Epidermal melanocyte (primary cell): ENCODE results near the gene COL12A1.

ENCODE experiments used
- DNase-seq: peaks from one replicate; pipeline ENCODE4 v3.0.0; 2011; ENCODE audit warnings: low spot score; ENCODE audit not compliant: insufficient read length

Gene COL12A1

DNA sequence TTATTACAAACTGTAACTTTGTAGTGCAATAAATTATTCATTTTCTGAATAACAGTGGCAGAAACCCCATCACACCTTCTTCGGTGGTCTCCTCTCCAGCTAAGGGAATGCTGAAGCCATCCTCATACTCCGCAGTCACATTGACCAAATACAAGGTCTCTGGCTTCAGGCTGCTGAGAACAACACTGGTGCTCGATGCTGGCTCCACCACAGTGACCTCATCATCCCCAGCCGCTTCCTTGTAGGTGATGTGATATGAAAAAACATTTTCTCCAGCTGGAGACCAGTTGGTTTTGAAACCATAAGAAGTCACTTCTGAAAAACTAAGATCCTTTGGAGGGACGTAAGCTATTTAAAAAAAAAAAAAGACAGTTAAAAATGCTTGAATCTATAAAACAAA is 25.0 kb downstream of the COL12A1 start:
- no peak for DNase-seq

DNA sequence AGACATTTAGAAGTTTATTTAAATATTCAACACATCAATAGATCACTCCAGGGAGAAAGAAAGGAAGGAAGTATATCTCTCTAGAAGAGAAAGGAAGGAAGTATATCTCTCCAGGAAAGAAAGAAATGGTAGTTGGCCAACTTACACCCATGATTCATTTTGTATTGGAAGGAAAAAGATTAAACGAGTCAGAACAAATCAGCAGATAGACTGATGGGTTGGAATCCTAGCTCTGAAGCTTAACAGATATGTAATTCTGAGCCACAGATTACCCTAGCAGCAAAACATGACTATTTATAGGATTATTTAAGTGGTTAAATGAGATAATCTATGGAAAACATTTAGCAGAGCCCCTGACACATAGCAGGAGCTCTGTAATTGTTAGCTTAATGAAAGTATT is 27.1 kb downstream of the COL12A1 start:
- no peak for DNase-seq

DNA sequence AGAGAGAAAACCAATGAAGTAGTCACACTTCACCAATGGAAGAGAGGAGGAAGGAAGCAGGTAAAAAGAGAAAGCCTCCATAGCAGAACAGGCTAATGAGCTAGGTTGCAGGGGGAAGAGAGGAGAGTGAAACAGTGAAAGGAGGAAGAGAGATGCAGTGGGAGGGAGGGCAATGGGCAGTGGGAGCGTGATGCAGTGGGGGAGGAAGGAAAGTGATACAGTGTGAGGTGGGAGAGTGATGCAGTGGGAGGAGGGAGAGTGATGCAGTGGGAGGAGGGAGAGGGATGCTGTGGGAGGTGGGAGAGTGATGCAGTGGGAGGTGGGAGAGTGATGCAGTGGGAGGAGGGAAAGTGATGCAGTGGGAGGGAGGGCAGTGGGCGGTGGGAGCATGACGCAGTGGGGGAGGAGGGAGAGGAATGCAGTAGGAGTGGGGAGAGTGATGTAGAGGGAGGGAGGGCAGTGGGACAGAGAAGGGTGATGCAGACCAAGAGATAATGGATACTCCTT is 29.7 kb downstream of the COL12A1 start:
- no peak for DNase-seq

DNA sequence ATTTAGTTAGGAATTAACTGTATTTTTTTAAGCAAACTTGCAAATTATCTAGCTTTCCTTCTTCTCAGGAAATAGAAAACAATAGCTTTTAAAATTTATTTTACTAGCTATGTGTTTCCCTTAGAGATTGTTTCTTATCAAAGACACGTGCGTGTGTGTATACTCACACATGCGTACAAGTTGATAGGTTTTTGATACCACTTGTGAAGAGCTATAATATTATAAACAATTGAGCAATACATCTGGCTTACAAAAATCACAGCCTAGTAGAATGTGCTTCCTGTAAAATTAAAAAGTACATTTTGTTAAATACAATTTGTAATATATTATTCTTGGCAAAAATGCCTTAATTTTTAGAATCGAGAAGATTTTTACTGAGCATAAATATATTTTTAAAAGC is 33.9 kb downstream of the COL12A1 start:
- DNase-seq: no peak

DNA sequence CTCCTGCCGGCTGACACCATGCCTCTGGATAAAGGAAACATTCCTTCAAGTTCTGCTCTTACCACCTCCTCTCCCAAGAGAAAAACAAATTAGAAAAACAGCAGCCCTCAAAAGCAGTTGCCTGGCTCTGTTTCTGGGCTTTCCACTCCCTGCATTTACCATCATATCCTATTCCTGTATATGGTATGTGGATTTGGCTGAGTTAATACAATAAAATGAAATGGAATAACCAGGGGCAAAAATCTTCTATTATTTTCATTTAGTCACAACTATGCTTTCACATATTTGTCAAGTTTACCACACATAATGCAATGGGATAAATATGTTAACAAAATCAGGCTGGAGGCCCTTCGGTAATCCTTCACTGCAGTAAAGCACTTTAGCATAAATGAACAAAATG is 34.3 kb downstream of the COL12A1 start:
- no peak for DNase-seq

DNA sequence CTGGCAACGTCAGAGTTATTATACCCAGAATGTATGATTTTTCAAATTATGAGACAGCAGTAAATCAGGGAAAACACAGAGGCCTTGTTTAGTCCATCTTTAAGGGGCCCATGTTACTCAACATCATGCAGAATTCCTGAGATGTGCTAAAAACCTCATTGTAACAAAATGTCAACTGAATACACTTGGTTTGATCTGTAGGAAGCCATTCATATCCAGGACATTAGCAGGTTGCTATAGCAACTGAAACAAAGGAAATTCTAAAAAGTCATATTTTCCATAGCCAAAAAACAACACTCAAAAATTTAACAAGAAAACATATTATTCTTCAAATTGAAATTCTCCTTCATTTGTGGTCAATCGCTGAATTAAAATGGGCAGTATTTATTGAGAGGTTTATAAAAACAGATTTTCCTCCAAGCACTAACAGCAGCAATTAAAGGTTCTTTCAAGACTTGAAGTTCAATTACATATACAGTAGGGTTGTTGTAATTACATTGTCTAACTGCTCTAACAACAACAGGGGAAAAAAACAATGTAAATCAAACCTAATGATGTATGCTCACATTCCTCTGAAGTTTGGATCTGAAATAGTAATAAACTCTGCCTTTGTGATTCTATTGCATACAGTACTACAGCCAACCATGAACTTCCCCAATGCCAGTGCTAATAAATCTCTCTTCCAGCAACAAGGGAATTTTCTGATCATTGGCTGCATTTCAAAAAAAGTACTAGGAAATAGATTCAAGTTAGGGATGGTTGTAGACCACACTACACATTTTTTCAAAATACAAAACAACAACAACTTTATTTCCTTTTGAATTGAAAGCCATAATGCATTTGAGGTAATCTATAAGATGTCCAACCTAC is 34.9 kb downstream of the COL12A1 start:
- DNase-seq: no peak

DNA sequence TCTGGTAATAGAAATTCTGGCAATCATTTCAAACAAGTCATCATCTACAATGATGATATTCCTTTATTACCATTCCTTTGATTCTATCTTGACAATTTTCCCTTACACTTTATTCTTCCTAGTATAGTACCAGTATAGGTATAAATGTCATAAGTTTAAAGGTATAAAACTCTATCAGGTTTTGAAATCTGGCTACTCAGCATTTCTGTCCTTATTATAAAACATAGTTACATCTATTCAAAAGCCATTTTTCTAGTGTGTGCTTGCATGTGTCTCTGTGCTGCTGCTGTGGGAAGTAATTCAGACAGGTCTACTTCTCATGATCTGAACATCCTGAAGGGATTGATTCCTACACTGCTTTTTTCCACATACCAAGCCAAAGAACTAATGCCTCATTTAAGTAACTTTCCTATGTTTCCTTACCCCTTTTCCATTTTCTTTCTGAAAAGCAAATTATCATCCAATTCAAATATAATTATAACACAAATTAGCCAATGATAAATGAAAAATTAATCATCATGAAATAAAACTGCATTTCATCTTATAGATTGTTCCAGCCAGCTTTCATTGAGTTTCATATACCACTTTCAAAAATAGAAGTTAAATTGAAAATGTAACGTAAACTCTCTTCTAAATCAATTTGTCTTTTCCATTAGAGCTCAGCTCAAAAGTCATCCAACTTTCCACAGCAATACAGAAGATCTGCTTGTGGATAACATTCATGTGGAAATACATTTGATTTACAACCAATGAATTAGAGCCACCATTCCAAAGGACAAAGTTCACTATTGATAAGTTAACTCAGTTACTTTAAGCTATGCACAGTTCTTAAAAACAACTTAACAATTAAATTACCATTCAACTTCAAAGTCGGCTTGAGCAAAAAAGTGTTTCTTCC is 35.9 kb downstream of the COL12A1 start:
- no peak for DNase-seq

DNA sequence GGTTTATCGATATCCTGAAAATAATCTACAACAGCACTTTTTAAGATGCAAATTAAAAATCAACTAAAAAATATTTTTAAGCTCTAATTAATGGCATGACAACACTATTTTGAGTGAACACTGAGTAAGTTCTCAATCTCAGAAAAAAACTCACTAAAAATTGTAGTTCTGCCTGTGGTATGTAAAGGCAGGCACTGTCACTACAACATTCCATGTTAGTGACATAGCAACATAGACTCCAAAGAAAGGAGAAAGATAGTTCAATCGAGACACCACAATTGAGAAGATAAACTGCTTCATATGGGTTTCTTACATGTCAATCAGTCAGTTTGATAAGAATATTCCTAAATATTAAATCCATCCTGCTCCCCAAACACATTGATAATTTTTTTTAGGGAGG is 38.0 kb downstream of the COL12A1 start:
- no peak for DNase-seq

DNA sequence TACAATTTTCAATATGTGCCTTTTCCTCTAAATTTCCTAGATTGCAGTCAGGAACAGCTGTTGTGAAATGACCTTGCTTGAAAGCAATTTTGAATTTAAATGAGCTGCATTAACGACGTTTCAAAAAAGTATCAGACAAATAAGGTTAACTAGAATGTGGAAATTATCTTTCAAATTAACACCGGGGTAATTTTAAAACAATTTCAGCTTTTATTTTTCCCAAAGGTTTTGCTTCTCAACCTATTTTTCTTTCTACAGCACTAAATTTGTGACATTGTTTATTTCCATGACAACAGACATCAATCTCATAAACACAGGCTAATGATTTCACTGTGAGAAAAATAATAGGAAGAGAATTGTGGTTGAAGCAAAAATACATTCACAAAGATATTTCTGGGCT is 38.5 kb downstream of the COL12A1 start:
- DNase-seq: no peak

DNA sequence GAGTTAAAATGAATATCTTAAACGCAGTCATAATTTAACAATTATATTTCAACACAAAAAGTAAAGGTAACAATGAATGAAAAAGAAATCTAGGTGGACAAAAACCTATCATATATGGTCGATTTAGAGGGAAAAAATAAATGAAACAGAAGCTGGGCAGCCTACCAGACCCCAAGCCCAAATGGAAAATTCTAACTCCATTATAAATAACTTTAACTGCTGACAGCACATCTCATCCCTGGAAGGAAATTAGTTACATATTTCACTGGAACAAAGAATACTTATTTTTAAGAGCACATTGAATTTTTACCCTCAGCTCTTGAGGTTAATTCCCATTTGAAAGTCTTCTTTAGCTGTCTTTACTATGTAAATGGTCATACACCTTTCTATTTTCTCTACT is 39.1 kb downstream of the COL12A1 start:
- DNase-seq: no peak

DNA sequence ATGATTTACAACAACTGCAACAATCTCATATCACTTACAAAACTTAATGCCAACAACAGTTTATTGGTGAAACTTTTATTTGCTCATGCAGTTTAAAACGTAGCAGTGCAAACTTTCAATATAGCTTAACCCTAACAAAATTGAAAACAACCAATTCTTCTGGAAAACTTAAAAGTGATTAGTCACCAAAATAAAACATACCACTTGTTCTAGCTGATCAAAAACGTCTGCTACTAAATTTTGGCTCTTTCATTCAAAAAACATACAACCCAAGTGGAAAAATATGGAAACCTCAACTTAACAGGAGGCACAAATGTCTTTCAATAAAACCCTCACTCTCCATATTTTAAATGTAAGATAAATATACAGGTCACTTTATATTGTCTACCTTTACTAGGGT is 39.6 kb downstream of the COL12A1 start:
- DNase-seq: no peak

DNA sequence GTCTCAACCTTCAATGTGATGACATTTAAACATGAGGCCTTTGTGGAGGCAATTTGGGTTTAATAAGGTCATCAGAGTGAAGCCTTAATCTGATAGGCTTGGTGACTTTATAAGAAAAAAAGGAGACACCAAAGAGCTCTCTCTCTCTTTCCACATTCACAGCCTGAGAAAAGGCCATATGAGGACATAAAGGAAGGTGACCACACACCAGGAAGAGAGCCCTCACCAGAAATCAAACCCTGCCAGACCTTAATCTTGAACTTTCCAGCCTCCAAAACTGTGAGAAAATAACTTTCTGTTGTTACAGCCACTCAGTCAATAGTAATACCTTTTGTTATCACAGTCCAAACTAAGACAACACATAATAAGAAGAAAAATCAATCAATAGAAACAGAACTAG is 47.7 kb downstream of the COL12A1 start:
- DNase-seq: no peak

DNA sequence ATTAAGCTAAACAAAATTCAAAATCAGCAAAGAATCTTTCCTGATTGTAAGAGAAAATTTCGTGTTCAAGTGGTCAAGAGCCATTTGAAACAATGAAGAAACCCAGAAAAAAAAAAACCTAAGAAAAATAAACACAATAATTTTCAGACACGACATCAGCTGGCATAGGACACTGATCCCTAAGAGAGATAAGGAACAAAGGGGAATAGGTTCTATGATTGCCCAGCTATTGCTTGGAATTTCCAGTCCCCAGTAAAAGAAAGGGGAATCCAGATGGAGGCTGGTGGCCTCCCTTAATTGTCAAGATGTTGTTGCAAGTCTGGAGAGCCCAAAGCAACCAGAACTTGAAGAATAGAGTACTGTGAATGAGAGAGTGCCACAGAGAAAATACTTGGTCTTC is 48.5 kb downstream of the COL12A1 start:
- no peak for DNase-seq

DNA sequence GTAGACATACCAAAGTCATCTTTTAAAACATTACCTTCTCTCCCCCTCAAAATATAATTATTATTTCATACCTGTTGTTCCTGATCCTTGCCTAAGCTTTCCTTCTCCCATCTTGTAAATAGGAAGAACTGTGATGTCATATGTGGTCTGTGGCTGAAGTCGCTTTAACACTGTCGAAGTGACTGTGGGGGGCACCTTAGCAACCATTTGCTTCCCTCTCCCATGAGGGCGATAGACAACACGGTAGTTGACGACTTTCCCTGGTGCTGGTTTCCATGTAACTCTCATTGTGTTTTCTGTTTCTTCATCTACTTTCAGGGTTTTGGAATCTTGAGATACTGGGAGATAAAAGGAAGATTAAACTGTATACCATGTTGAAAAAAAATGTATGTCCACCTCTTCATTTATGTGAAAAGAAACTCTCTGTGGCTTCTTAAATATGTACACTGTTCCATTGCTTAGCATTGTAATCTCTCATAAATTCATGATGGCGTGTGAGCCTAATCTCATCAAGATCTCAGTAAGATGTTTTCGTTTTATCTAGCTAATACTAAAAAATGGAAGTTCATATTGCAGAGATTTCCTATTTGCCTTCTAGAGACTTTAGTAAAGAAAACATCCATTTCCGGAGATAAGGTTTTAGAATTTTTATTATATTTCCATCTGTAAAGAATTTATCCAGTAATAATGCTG is 49.5 kb downstream of the COL12A1 start:
- DNase-seq: no peak

DNA sequence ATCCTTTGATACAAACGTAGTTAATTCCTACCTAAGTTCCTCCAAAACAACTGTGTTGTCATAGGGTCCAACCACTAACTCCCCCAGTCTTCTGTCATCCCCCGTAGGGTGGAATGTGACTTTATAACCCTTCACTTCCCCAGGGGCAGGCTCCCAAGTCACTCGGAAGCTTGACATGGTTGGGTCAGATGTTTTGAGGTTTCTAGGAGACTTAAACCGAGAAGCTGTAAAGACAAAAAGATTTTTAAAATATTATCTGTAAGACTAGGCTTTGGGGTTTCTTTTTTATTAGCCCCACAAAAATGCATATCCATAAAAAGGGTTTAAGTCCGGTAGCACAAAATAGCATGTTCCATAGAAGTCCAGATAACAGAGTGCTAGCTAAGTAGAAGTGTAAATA is 50.2 kb downstream of the COL12A1 start:
- DNase-seq: no peak

DNA sequence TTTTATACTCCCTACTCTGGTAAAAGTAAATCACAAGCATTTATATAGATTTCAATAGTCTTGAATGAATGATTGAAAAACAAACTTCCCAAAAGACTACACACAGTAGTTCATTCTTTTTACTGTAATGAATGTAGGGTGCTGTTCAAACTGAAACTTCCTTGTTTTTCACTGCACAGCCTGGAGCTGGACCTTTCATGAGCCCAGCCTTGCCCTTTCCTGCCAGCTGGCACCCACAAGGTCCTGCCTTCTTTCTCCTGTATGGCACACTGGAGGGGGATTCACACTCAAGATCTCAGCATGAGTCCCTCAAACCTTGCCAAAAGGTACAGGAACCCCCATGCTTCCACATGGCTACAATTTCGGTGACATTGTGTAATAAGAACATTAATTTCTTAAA is 50.9 kb downstream of the COL12A1 start:
- peak; percentile 30 for DNase-seq

DNA sequence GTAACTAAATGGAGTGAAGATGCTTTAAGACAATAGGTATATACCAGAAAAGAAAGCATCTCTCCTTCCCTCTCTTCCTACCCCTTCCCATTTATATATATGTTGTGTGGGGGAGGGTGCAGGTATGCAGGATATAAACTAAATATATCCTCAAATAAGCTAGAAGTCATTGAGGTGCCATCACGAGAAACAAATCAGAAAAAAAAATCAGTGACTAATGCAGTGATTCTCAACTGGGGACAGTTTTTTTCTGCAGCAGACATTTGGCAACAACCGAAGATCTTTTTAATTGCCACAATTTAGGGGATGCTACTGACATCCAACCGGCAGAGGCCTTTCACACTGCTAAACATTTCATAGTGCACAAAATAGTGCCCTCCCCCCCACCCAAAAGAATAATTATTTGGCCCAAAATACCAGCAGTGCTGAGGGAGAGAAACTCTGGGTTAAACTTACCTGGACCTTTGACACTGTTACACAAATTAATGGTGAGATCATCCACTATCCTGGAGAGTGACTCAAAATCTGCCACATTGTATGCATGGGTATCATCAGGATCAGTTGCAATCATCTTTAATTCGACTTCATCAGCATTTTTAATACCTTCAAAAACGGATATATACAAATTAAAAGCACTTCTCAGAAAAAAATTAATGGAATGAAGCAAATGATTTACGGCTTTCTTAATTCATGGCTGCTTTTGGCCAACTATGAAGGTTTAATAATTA is 55.0 kb downstream of the COL12A1 start:
- DNase-seq: no peak

DNA sequence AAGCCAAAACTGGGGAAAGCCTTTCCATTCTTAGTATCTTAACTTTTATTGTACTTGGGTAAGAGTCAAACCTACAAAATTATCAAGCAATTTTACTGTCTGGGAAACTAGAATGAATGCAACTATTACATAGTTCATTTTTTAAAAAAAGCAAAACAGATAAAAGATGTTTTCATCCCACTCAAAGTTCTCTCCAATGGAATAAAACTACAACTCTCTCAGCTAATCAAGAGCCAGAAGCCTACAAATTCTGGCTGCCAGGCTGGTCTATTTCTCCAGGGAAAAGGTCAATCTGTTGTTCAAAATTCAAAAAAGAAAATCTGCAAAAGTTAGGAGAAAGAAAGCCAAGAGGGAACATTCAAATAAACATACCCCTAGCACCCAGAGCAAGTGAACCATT is 56.2 kb downstream of the COL12A1 start:
- DNase-seq: no peak

DNA sequence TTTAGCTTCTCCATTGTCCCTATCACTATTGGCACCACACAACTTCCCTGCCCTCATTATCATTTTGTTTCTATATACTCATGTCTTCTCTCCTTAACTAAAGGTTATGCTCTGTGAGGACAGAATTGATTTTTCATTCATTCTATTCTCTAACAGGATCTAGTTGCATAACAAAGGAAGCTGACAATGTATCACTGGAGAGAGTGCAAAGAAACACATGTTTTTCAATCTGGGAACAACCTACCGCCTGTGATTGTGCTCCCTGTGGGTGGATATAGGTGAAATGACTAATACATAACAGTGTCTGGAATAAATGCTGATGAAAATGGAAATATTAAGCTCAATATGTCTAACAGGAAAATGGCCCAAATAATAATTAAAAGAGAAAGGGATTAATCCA is 56.6 kb downstream of the COL12A1 start:
- no peak for DNase-seq

DNA sequence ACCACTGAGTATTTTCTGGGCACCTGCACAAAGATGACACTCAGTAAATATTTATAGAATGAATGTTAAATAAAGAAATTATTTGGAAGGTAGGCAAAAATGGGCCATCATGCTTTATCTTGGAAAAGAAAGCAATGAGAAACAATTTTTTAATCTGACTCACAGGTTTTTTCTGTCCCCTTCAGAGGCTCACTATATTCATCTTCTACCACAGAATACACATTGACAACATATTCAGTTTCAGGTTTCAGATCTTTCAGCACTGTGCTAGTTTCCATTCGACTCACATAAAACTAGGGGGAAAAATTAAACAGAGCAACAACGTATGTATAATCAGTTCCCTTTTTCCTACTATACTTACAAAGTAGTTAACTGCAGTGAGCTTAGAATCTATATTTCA is 58.3 kb downstream of the COL12A1 start:
- no peak for DNase-seq

DNA sequence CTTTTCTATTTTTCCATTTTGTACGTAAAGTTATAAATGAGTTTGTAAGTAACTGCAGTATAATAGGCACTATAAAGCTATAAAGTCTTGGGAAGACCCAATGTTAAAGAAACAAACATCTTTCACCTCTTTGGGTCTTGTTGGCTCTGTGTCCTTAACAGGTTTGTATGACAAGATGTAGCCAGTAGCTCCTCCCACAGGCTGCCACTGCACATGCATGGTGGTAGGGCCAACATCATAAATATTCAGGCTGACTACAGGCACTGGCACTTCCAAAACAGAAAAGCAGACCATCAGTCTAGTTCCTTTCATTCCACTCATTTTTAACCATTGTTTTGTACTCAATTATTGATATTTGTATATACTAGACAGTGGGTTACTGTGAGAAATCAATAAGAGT is 59.9 kb downstream of the COL12A1 start:
- DNase-seq: no peak
